Thyroid gland (tissue), 4 donors: ENCODE measurements around the gene PRKCH.

Experiments used
- CTCF ChIP-seq, 6 experiments: fragments of 200-600 bp in 3 of 6; fragments of 450-650 bp in 3 of 6; sonication (generic) in 3 of 6; IDR thresholded peaks; one replicate each; pipeline ENCODE4 v1.5.1; 2016 to 2019; ENCODE audit warnings: antibody characterized with exemption in 6 of 6, mild to moderate bottlenecking in 2 of 6, inconsistent platforms in 1 of 6, moderate library complexity in 1 of 6
- POLR2A ChIP-seq, 2 donors: fragments of 450-650 bp; IDR thresholded peaks; one replicate each; pipeline ENCODE4 v1.6.1; 2017; ENCODE audit warnings: antibody characterized with exemption in 2 of 2, mild to moderate bottlenecking in 2 of 2, moderate library complexity in 1 of 2

DNA sequence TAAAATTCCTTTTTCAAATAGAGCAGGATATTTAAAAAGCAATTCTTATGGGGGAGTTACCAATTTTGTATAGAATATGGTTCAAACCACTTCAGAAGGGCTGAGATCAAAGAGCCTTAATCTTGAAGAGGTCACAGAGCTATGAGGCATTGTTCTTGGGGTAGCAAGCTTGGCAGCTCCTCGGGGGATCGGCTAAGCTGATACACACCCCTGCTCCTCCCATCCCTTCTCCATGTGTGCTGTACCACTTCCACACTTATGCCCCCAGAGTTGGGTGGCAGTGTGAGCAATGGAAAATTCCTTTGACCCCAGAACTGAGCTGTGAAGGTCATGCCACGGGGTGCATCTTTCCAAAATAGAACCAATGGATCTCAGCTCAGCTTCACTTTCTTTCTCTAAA, 25.2 kb upstream of the PRKCH start:
- TF ChIP-seq CTCF (IDR thresholded peaks at IDR 0.05) (no peak), POLR2A (IDR thresholded peaks at IDR 0.05) (no peak)
